Right ventricle myocardium inferior (tissue), 1 donor: ENCODE measurements around the gene PARS2. TPM values are rescaled to one million over a fixed set of nuclear protein-coding genes. Genes with fewer than 3 reads are reported as not detected.

Source experiments
- ATAC-seq: fragments of 200-7000 bp; cut with Tn5 transposase; one replicate; pipeline ENCODE4 v1.9.1; 2020; ENCODE audit warnings: mild to moderate bottlenecking, moderate library complexity
- DNase-seq: peaks from one replicate; pipeline ENCODE4 v3.0.0; 2021; ENCODE audit errors: missing footprints
- intact Hi-C: fragments of 100-400 bp; cut with DNase I; formaldehyde crosslinking; loops from one replicate; pipeline ENCODE4 v1.11.0; 2022
- total RNA-seq: library from RNA; stranded (reverse); fragmentation: NEBNext Ultra II Directional; extraction: Animal tissue kit (Norgen Biotek cat#: 25700); gene quantifications from one replicate; pipeline ENCODE4 v1.2.1, GENCODE V29; 2021
- donor health status: DM: no; HTN: yes; CAD: no; lungs with severe emphysema.

The PARS2 gene
- total RNA-seq, 1 donor from 2014 or later, result 4.2 TPM

DNA sequence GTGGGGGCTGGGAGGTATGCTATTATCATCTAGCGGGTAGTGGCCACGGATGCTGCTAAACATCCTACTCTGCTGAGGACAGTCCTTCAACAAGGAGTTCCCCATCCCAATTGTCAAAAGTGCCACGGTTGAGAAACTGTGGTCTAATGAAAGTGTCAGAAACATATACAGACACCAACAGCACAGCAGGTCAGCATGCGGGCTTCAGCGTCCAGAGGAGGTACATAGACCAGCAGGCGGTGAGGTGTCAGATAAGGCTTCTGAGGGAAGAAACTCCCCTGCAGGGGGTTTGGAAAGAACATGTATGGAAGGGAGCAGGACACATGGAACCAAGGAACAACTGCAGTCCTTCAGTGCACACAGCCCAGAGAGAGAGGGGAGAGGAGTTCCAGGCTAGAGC lies 53.5 kb downstream of the PARS2 start:
- no peak for DNase-seq
- no peak for ATAC-seq
- intact Hi-C loops, result no loop called here

DNA sequence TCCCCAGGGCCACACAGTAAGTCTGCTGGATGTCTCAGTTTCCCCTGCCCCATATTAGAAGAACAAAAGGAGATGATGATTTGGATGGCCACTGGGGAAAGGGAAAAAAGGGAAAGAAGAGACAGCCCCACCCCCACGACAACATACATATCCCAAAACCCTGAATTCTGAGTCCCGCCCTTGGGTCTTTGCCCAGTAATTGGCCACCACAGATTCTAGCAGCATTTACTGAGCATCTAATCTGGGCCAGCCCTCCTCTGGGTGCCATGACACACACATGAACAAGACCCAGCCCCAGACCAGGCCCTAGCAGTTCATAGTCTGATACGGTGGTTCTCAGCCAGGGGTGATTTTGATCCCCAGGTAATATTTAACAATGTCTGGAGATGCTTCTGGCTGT lies 53.9 kb downstream of the PARS2 start:
- ATAC-seq, result no peak
- intact Hi-C loops, result no loop called here
- no peak for DNase-seq

DNA sequence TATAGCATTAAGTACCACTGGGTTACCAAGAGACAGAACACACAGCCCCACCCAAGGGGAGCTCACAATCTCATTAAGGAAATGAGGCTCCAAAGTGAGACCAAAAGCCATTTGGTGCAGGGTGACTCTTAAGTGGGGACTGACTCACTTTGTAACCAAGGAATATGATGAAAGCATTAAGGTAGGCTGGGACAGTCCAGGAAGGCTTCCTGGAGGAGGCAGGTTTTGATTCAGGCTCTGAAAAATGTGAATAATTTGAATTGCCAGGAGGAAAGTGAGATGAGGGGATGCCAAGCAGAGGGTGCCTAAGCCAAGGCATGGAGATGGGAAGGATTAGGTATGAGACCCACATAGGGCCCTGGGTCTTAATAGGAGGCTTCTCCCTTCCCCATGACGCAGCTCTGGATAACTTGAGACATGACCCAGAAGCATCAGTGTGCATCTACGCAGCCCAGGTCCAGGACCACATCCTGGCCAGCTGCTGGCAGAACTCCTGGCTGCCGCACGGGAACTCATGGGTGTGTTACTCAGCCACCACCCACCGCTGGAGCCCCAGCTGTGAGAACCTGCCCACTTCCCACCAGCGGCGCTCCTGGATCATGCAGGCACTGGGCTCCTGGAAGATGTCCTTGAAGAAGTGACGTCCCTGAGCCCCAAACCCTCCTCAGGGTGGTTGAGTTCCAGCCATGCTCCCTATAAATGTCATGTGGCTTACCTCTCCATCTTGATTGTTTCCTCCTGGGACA lies 54.6 kb downstream of the PARS2 start:
- intact Hi-C loops, result no loop called here
- DNase-seq, result no peak
- no peak for ATAC-seq

DNA sequence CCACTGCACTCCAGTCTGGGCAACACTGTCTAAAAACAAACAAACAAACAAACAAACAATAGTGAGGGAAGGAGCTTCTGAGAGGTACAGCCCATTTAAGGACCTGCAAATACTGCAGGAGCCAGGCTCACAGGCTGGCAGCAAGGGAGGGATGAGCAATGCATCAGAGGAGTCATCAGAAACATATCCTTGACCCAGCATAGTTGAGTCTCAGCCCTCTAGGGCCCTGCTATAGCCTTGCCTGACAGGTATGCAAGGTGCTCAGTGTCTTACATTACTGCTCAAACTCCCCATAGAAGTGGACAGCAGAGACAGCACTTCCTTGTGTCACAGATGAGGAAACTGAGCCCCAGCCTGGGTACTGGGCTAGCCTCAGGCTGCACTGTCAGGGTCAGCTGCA lies 55.9 kb downstream of the PARS2 start:
- intact Hi-C loops, result no loop called here
- ATAC-seq (no peak), DNase-seq (no peak)

Other genes starting within 250 kb of the PARS2 start
- gene ACOT11, start 216.3 kb downstream of the PARS2 start, total RNA-seq, result 43.4 TPM
- 1.5 TPM for gene FAM151A, start 141.0 kb downstream of the PARS2 start, total RNA-seq
- gene MROH7, start 122.7 kb downstream of the PARS2 start, total RNA-seq, result 3.8 TPM
- 12.8 TPM for gene TTC4, start 48.7 kb downstream of the PARS2 start, total RNA-seq
- not detected for gene TTC22, start 36.8 kb upstream of the PARS2 start, total RNA-seq
- 12.0 TPM for gene DHCR24, start 122.7 kb upstream of the PARS2 start, total RNA-seq
- not detected for gene TMEM61, start 216.1 kb upstream of the PARS2 start, total RNA-seq
- not detected for gene BSND, start 234.4 kb upstream of the PARS2 start, total RNA-seq